ENCODE data around the gene RALGPS1.

- TF ChIP-seq CTCF (IDR thresholded peaks at IDR 0.05): no peak
- TF ChIP-seq POLR2A (IDR thresholded peaks at IDR 0.05): no peak
- no peak for TF ChIP-seq EP300 (IDR thresholded peaks at IDR 0.05)
These were observed 257.6 kb downstream of the RALGPS1 start for GRCh38 chr9:127172066-127172707.

Measured in tibial nerve (tissue), 4 donors.